ENCODE measurements around the gene NEK10. TPM values are rescaled to one million over a fixed set of nuclear protein-coding genes. Genes with fewer than 3 reads are reported as not detected.

NEK10 gene
- total RNA-seq, 4 donors from 2014 or later: 0.58 to 2.5 (median 1.1) TPM

- Histone ChIP-seq H3K36me3 (peaks cover 0 to 4% (median 0%) of the 10 kb centered on the region in 4 donors), H3K4me3 (no peak overlapping the region), H3K27me3 (no peaks in the 10 kb centered on the region), H3K4me1 (no peaks in the 10 kb centered on the region), H3K9me3 (no peaks in the 10 kb centered on the region), H3K27ac (replicated peaks in 1 of 4) (no peak overlapping the region)
- no peak for TF ChIP-seq CTCF (IDR thresholded peaks at IDR 0.05)
- TF ChIP-seq POLR2A (IDR thresholded peaks at IDR 0.05; ENCODE audit: low read depth): no peak
- no peak for TF ChIP-seq EP300 (IDR thresholded peaks at IDR 0.05)
- TF ChIP-seq POLR2AphosphoS5 (IDR thresholded peaks at IDR 0.05): no peak
- intact Hi-C loops (cut with DNase I): no loop called here
- no peak for DNase-seq (ENCODE audit: extremely low spot score)
- WGBS: 73% methylated on average over 2 of the region's 2 CpGs
These were observed 255.1 kb downstream of the NEK10 start for GRCh38 chr3:27114129-27114528.

- Histone ChIP-seq H3K4me1 (no peaks in the 10 kb centered on the region), H3K36me3 (no peaks in the 10 kb centered on the region), H3K9me3 (no peaks in the 10 kb centered on the region), H3K27me3 (no peaks in the 10 kb centered on the region), H3K4me3 (no peak overlapping the region), H3K27ac (replicated peaks in 1 of 4) (no peak overlapping the region)
- TF ChIP-seq EP300 (IDR thresholded peaks at IDR 0.05) (no peak), CTCF (IDR thresholded peaks at IDR 0.05) (no peak), POLR2AphosphoS5 (IDR thresholded peaks at IDR 0.05) (no peak), POLR2A (IDR thresholded peaks at IDR 0.05; ENCODE audit: low read depth) (no peak)
- DNase-seq (ENCODE audit: extremely low spot score): no peak
- intact Hi-C loops (cut with DNase I): no loop called here
- 93% methylated on average over 3 of the region's 3 CpGs for WGBS
These were observed 259.2 kb downstream of the NEK10 start for GRCh38 chr3:27110020-27110419.

GRCh38 chr3:27108322-27108721, 260.9 kb downstream of the NEK10 start:
- intact Hi-C loops (cut with DNase I): no loop called here
- H3K36me3 ChIP-seq: no peaks in the 10 kb centered on the region
- H3K27me3 ChIP-seq: no peaks in the 10 kb centered on the region
- H3K4me1 ChIP-seq: no peaks in the 10 kb centered on the region
- TF ChIP-seq EP300 (IDR thresholded peaks at IDR 0.05): no peak
- TF ChIP-seq CTCF (IDR thresholded peaks at IDR 0.05): no peak
- TF ChIP-seq POLR2A (IDR thresholded peaks at IDR 0.05; ENCODE audit: low read depth): no peak
- TF ChIP-seq POLR2AphosphoS5 (IDR thresholded peaks at IDR 0.05): no peak
- no peaks in the 10 kb centered on the region for H3K9me3 ChIP-seq
- WGBS: 93% methylated on average over 4 of the region's 4 CpGs
- no peak for DNase-seq (ENCODE audit: extremely low spot score)
- H3K4me3 ChIP-seq: no peak overlapping the region
- no peak overlapping the region for H3K27ac ChIP-seq (replicated peaks in 1 of 4)

GRCh38 chr3:27105904-27106303, 263.3 kb downstream of the NEK10 start:
- no peaks in the 10 kb centered on the region for H3K27me3 ChIP-seq
- H3K27ac ChIP-seq (replicated peaks in 1 of 4): no peak overlapping the region
- no peak for TF ChIP-seq CTCF (IDR thresholded peaks at IDR 0.05)
- TF ChIP-seq POLR2A (IDR thresholded peaks at IDR 0.05; ENCODE audit: low read depth): no peak
- no peak for TF ChIP-seq EP300 (IDR thresholded peaks at IDR 0.05)
- TF ChIP-seq POLR2AphosphoS5 (IDR thresholded peaks at IDR 0.05): no peak
- intact Hi-C loops (cut with DNase I): no loop called here
- 80% methylated on average over 6 of the region's 6 CpGs for WGBS
- no peaks in the 10 kb centered on the region for H3K9me3 ChIP-seq
- no peak overlapping the region for H3K4me3 ChIP-seq
- no peak for DNase-seq (ENCODE audit: extremely low spot score)
- no peaks in the 10 kb centered on the region for H3K4me1 ChIP-seq
- H3K36me3 ChIP-seq: no peaks in the 10 kb centered on the region

- DNase-seq (ENCODE audit: extremely low spot score): no peak
- Histone ChIP-seq H3K9me3 (no peaks in the 10 kb centered on the region), H3K4me1 (peaks cover 0 to 6% (median 0%) of the 10 kb centered on the region in 4 donors), H3K27ac (replicated peaks in 1 of 4) (no peak overlapping the region), H3K4me3 (no peak overlapping the region), H3K36me3 (no peaks in the 10 kb centered on the region), H3K27me3 (no peaks in the 10 kb centered on the region)
- intact Hi-C loops (cut with DNase I): no loop called here
- WGBS: 75% methylated on average over 1 of the region's 1 CpG
- TF ChIP-seq EP300 (IDR thresholded peaks at IDR 0.05) (no peak), POLR2AphosphoS5 (IDR thresholded peaks at IDR 0.05) (no peak), CTCF (IDR thresholded peaks at IDR 0.05) (no peak), POLR2A (IDR thresholded peaks at IDR 0.05; ENCODE audit: low read depth) (no peak)
These were observed 272.0 kb downstream of the NEK10 start for GRCh38 chr3:27097182-27097581.
